Heart left ventricle (tissue), 16 donors: ENCODE measurements around the gene TCAF1. TPM values are rescaled to one million over a fixed set of nuclear protein-coding genes. Genes with fewer than 3 reads are reported as not detected.

ENCODE experiments used
- ATAC-seq, 4 donors: fragments of 200-7000 bp; cut with Tn5 transposase; one replicate each; pipeline ENCODE4 v1.9.1; 2020 to 2022; ENCODE audit warnings: moderate library complexity in 4 of 4, mild to moderate bottlenecking in 3 of 4, moderate number of reproducible peaks in 1 of 4
- DNase-seq, 5 donors: peaks; one replicate each; pipeline ENCODE4 v3.0.0-alpha.2; 2020
- H3K27ac ChIP-seq, 12 donors: fragments of 200-600 bp; sonication (generic) in 4 of 12; one replicate each; pipeline versions ENCODE4 v1.5.0 to v1.8.0; 2016 to 2022; ENCODE audit warnings: mild to moderate bottlenecking in 2 of 12
- H3K27me3 ChIP-seq, 9 donors: fragments of 200-600 bp; sonication (generic) in 2 of 9; one replicate each; pipeline versions ENCODE4 v1.5.1 to v1.8.0; 2016 to 2022; ENCODE audit warnings: mild to moderate bottlenecking in 3 of 9
- H3K36me3 ChIP-seq, 9 donors: fragments of 200-600 bp; sonication (generic) in 2 of 9; one replicate each; pipeline versions ENCODE4 v1.5.0 to v1.8.0; 2018 to 2022; ENCODE audit warnings: mild to moderate bottlenecking in 2 of 9
- H3K4me1 ChIP-seq, 12 donors: fragments of 200-600 bp; sonication (generic) in 4 of 12; one replicate each; pipeline versions ENCODE4 v1.5.0 to v1.8.0; 2016 to 2022; ENCODE audit warnings: mild to moderate bottlenecking in 3 of 12
- H3K4me3 ChIP-seq, 12 donors: fragments of 200-600 bp; sonication (generic) in 4 of 12; one replicate each; pipeline versions ENCODE4 v1.5.0 to v1.8.0; 2017 to 2022; ENCODE audit warnings: mild to moderate bottlenecking in 9 of 12, moderate library complexity in 4 of 12
- H3K9me3 ChIP-seq, 12 donors: fragments of 200-600 bp; sonication (generic) in 4 of 12; one replicate each; pipeline versions ENCODE4 v1.5.0 to v1.8.0; 2016 to 2022; ENCODE audit warnings: mild to moderate bottlenecking in 1 of 12
- CTCF ChIP-seq, 12 donors: fragments of 200-600 bp; sonication (generic) in 4 of 12; IDR thresholded peaks; one replicate each; pipeline versions ENCODE4 v1.5.0 to v1.8.0; 2018 to 2022; ENCODE audit warnings: antibody characterized with exemption in 12 of 12, mild to moderate bottlenecking in 5 of 12
- POLR2A ChIP-seq, 2 donors: fragments of 450-650 bp; IDR thresholded peaks; one replicate each; pipeline ENCODE4 v1.6.1; 2017; ENCODE audit warnings: antibody characterized with exemption in 2 of 2, mild to moderate bottlenecking in 2 of 2, moderate library complexity in 2 of 2
- WGBS, 4 donors: extraction: QIAGEN DNeasy Blood & Tissue Kit in 2 of 4; methylation state at CpG; one replicate each; pipeline versions ENCODE4 v1.1.5 to v1.1.7; 2013 to 2018; 5-methylcytosine and 5-hydroxymethylcytosine counted together
- intact Hi-C, 10 donors: fragments of 100-400 bp; cut with DNase I; formaldehyde crosslinking; loops; one replicate each; pipeline versions ENCODE4 v1.11.1 to v1.14.2; 2022
- polyA plus RNA-seq, 2 donors: library from polyadenylated mRNA; stranded (reverse); fragments of 200-250 nt; gene quantifications; one replicate each; pipeline ENCODE4 v1.2.3, GENCODE V29; 2013
- total RNA-seq, 9 donors: library from RNA; depleted of rRNA in 2 of 9; stranded (reverse); fragments of >200 nt in 2 of 9; fragmentation: NEBNext Ultra II Directional in 3 of 9; extraction: Animal tissue kit (Norgen Biotek cat#: 25700) in 3 of 9; gene quantifications; one replicate each; pipeline versions ENCODE4 v1.1.0 to v1.2.4, GENCODE V29; 2016 to 2023
- donor health status: ischemic (EF 13 %, LVEDD 7.1; RV severe dilation, severe dysfunction).
- donor health status: healthy with polysubstance abuse.
- donor health status: DM: no; HTN: yes; CAD: no.
- donor health status: DM: no; HTN: no; CAD: no.
- donor health status: ischemic (EF 25% LVEDD 6.9; RV normal size, moderate dysfunction).
- donor health status: ischemic (EF 25% LVEDD 5.7; RV mildly dilated, moderate dysfunction).
- donor health status: healthy.
- donor health status: DM: yes; HTN: yes; CAD: no.
- donor health status: ischemic (EF 35%, LVEDD 5.7; RV mildly dilated, moderate dysfunction).
- donor health status: nonischemic (EF 11% LVEDD 7.7; RV severe dilation, severe dysfunction).
- donor health status: DM: yes; HTN: yes; CAD: no.
- donor health status: PGD.
- donor health status: ischemic (EF 29% LVEDD 5.4; RV normal size, mild dysfunction).
- donor health status: nonischemic (EF 23%, LVEDD 6.1; RV moderate dilation, normal function).

Gene TCAF1
- total and polyA plus RNA-seq, 11 donors: 16.9 to 71.1 (median 55.5) TPM

GRCh38 chr7:143892527-143893300 lies 9.3 kb downstream of the TCAF1 start:
- ATAC-seq (no peak), DNase-seq (no peak)
- intact Hi-C loops: no loop called here
- TF ChIP-seq CTCF (IDR thresholded peaks at IDR 0.05): no peak
- TF ChIP-seq POLR2A (IDR thresholded peaks at IDR 0.05): no peak
- Histone ChIP-seq H3K27ac (no peak overlapping the region), H3K4me1 (peaks cover 0 to 8% (median 0%) of the 10 kb centered on the region in 12 donors), H3K27me3 (no peaks in the 10 kb centered on the region), H3K9me3 (peaks cover 0 to 51% (median 4%) of the 10 kb centered on the region in 12 donors), H3K4me3 (no peak overlapping the region), H3K36me3 (no peaks in the 10 kb centered on the region)
- WGBS, 4 donors: 78 to 90% (median 87%) methylated on average over 5 of the region's 5 CpGs

- ATAC-seq (no peak), DNase-seq (no peak)
- Histone ChIP-seq H3K27me3 (no peaks in the 10 kb centered on the region), H3K4me3 (no peak overlapping the region), H3K4me1 (peaks cover 0 to 6% (median 0%) of the 10 kb centered on the region in 12 donors), H3K36me3 (no peaks in the 10 kb centered on the region), H3K9me3 (peaks cover 0 to 51% (median 4%) of the 10 kb centered on the region in 12 donors), H3K27ac (no peak overlapping the region)
- TF ChIP-seq POLR2A (IDR thresholded peaks at IDR 0.05) (no peak), CTCF (IDR thresholded peaks at IDR 0.05) (no peak)
- intact Hi-C loops: no loop called here
- 66 to 86% (median 82%) methylated on average over 2 of the region's 2 CpGs for WGBS, 4 donors
Measured at GRCh38 chr7:143891457-143891856, 10.5 kb downstream of the TCAF1 start.

GRCh38 chr7:143890558-143890957 lies 11.4 kb downstream of the TCAF1 start:
- H3K4me1 ChIP-seq: peaks cover 0 to 6% (median 0%) of the 10 kb centered on the region in 12 donors
- 94 to 98% (median 96%) methylated on average over 2 of the region's 2 CpGs for WGBS, 4 donors

More at GRCh38 chr7:143890558-143890957, 11.4 kb downstream of the TCAF1 start:
- Histone ChIP-seq H3K9me3 (peaks cover 0 to 51% (median 4%) of the 10 kb centered on the region in 12 donors), H3K36me3 (no peaks in the 10 kb centered on the region), H3K27me3 (no peaks in the 10 kb centered on the region), H3K4me3 (no peak overlapping the region), H3K27ac (no peak overlapping the region)
- intact Hi-C loops: no loop called here
- ATAC-seq (no peak), DNase-seq (no peak)
- TF ChIP-seq CTCF (IDR thresholded peaks at IDR 0.05) (no peak), POLR2A (IDR thresholded peaks at IDR 0.05) (no peak)
